Upper lobe of right lung (tissue), 1 donor: Measurements from ENCODE around the gene CTDSPL. TPM values are rescaled to one million over a fixed set of nuclear protein-coding genes. Genes with fewer than 3 reads are reported as not detected.
A peak's percentile ranks its signal among the peaks of the same experiment; 100 is the strongest.
"Not testable (repeated sequence)": the region's sequence is repeated elsewhere in the genome, so short reads cannot be mapped to it uniquely, and the experiment has no call there.

Source experiments
- ATAC-seq: fragments of 200-7000 bp; cut with Tn5 transposase; one replicate; pipeline ENCODE4 v1.9.1; 2020; ENCODE audit warnings: mild to moderate bottlenecking, moderate library complexity
- DNase-seq: peaks from one replicate; pipeline ENCODE4 v3.0.0-alpha.2; 2020
- H3K27ac ChIP-seq: fragments of 200-600 bp; one replicate; pipeline ENCODE4 v1.8.0; 2022
- H3K27me3 ChIP-seq: fragments of 200-600 bp; one replicate; pipeline ENCODE4 v1.8.0; 2022; ENCODE audit warnings: mild to moderate bottlenecking
- H3K36me3 ChIP-seq: fragments of 200-600 bp; one replicate; pipeline ENCODE4 v1.8.0; 2022
- H3K4me1 ChIP-seq: fragments of 200-600 bp; one replicate; pipeline ENCODE4 v1.8.0; 2022
- H3K4me3 ChIP-seq: fragments of 200-600 bp; one replicate; pipeline ENCODE4 v1.8.0; 2022; ENCODE audit warnings: mild to moderate bottlenecking
- H3K9me3 ChIP-seq: fragments of 200-600 bp; one replicate; pipeline ENCODE4 v1.8.0; 2022
- CTCF ChIP-seq: fragments of 200-600 bp; IDR thresholded peaks from one replicate; pipeline ENCODE4 v1.8.0; 2022; ENCODE audit warnings: antibody characterized with exemption
- intact Hi-C: fragments of 100-400 bp; cut with DNase I; formaldehyde crosslinking; loops from one replicate; pipeline ENCODE4 v1.11.0; 2022
- total RNA-seq: library from RNA; stranded (reverse); fragmentation: NEBNext Ultra II Directional; extraction: Animal tissue kit (Norgen Biotek cat#: 25700); gene quantifications from one replicate; pipeline ENCODE4 v1.2.1, GENCODE V29; 2021
- donor health status: DM: no; HTN: yes; CAD: no; lungs with severe emphysema.

CTDSPL gene
- total RNA-seq, 1 donor from 2014 or later, result 78.6 TPM

- no peak for TF ChIP-seq CTCF
- ATAC-seq (no peak), DNase-seq (peak; percentile 59)
- peaks cover 12% of the 10 kb centered on the region for H3K4me1 ChIP-seq
- H3K4me3 ChIP-seq, result no peak overlapping the region
- H3K27ac ChIP-seq, result peak overlapping the region; percentile 68
- H3K36me3 ChIP-seq, result peaks cover 2% of the 10 kb centered on the region
- intact Hi-C loops, result no loop called here
- no peaks in the 10 kb centered on the region for H3K27me3 ChIP-seq
- no peaks in the 10 kb centered on the region for H3K9me3 ChIP-seq
Measured at GRCh38 chr3:37987751-37988179, 126.1 kb downstream of the CTDSPL start.

GRCh38 chr3:37988376-37988775 lies 126.7 kb downstream of the CTDSPL start:
- peaks cover 12% of the 10 kb centered on the region for H3K4me1 ChIP-seq
- DNase-seq, result peak; percentile 62
- ATAC-seq, H3K27me3 ChIP-seq, H3K9me3 ChIP-seq, H3K27ac ChIP-seq, intact Hi-C loops, H3K4me3 ChIP-seq, H3K36me3 ChIP-seq: not testable (repeated sequence)

GRCh38 chr3:37988931-37989525 lies 127.3 kb downstream of the CTDSPL start:
- no peaks in the 10 kb centered on the region for H3K27me3 ChIP-seq
- no peaks in the 10 kb centered on the region for H3K36me3 ChIP-seq
- ATAC-seq (no peak), DNase-seq (peak; percentile 39)
- no peak for TF ChIP-seq CTCF
- H3K9me3 ChIP-seq, result no peaks in the 10 kb centered on the region
- peaks cover 16% of the 10 kb centered on the region for H3K4me1 ChIP-seq
- H3K27ac ChIP-seq, result no peak overlapping the region
- intact Hi-C loops, result no loop called here
- no peak overlapping the region for H3K4me3 ChIP-seq

GRCh38 chr3:37989821-37990480 lies 128.3 kb downstream of the CTDSPL start:
- Histone ChIP-seq H3K27ac (no peak overlapping the region), H3K27me3 (no peaks in the 10 kb centered on the region), H3K36me3 (no peaks in the 10 kb centered on the region), H3K4me1 (peaks cover 16% of the 10 kb centered on the region), H3K4me3 (no peak overlapping the region), H3K9me3 (no peaks in the 10 kb centered on the region)
- ATAC-seq (no peak), DNase-seq (peak; percentile 46)
- intact Hi-C loops, result no loop called here
- TF ChIP-seq CTCF, result no peak

GRCh38 chr3:37990527-37990926 lies 128.8 kb downstream of the CTDSPL start, which contains the start of gene VILL:
Gene VILL, plus strand, starts transcription at chr3:37990786. Its CDS starts 2,887 bp downstream, at chr3:37993673.
- intact Hi-C loops, result no loop called here
- H3K27ac ChIP-seq, result no peak within 1 kb of the TSS
- DNase-seq (peak; percentile 76), ATAC-seq (peak; percentile 2)
- H3K4me3 ChIP-seq, result no peak within 1 kb of the TSS
- H3K27me3 ChIP-seq, result no peaks in the 10 kb centered on the region
- TF ChIP-seq CTCF, result no peak
- no peaks in the 10 kb centered on the region for H3K36me3 ChIP-seq
- peaks cover 13% of the 10 kb centered on the region for H3K4me1 ChIP-seq
- H3K9me3 ChIP-seq, result no peaks in the 10 kb centered on the region

GRCh38 chr3:37991109-37991508 lies 129.4 kb downstream of the CTDSPL start:
- Histone ChIP-seq H3K36me3 (no peaks in the 10 kb centered on the region), H3K27me3 (no peaks in the 10 kb centered on the region), H3K27ac (no peak overlapping the region), H3K9me3 (no peaks in the 10 kb centered on the region), H3K4me3 (no peak overlapping the region), H3K4me1 (peaks cover 7% of the 10 kb centered on the region)
- TF ChIP-seq CTCF, result no peak
- DNase-seq (peak; percentile 43), ATAC-seq (no peak)
- intact Hi-C loops, result no loop called here
